WTC11 (cell line): ENCODE measurements around the gene CYP46A1. TPM values are rescaled to one million over a fixed set of nuclear protein-coding genes. Genes with fewer than 3 reads are reported as not detected.

Source experiments
- ATAC-seq: fragments of 200-7000 bp; cut with Tn5 transposase; 2 replicates; pipeline ENCODE4 v1.10.0; 2021; ENCODE audit warnings: mild to moderate bottlenecking, moderate library complexity
- CTCF ChIA-PET: fragments of 300-600 bp; sonication (Branson Sonifier 250); formaldehyde crosslinking; loops from one replicate; lab custom pipeline; 2021; ENCODE audit warnings: antibody characterized with exemption; lab: Charles Lee
- POLR2A ChIA-PET: fragments of 350-600 bp; sonication (Branson Sonifier 250); formaldehyde crosslinking; loops from one replicate; lab custom pipeline; 2021; ENCODE audit warnings: antibody characterized with exemption; lab: Charles Lee
- DNase-seq: peaks from one replicate; pipeline ENCODE4 v3.0.0; 2021; ENCODE audit warnings: low spot score
- H3K27ac Mint-ChIP-seq: 2 replicates; pipeline ENCODE4 v1.8.0; 2021; ENCODE audit warnings: mixed read lengths
- H3K27me3 Mint-ChIP-seq: 2 replicates; pipeline ENCODE4 v1.8.0; 2021; ENCODE audit warnings: low read depth, mild to moderate bottlenecking, moderate library complexity, mixed read lengths
- H3K36me3 Mint-ChIP-seq: 2 replicates; pipeline ENCODE4 v1.8.0; 2021; ENCODE audit warnings: mixed read lengths
- H3K4me1 Mint-ChIP-seq: 2 replicates; pipeline ENCODE4 v1.8.0; 2022; ENCODE audit warnings: mixed read lengths
- H3K4me3 Mint-ChIP-seq: 2 replicates; pipeline ENCODE4 v1.8.0; 2021; ENCODE audit warnings: mild to moderate bottlenecking, moderate library complexity, mixed read lengths
- H3K9me3 Mint-ChIP-seq: 2 replicates; pipeline ENCODE4 v1.8.0; 2021; ENCODE audit warnings: mixed read lengths
- ATF1 ChIP-seq: sonication (generic); formaldehyde crosslinking; IDR thresholded peaks from 2 replicates; pipeline ENCODE4 v1.8.1; 2023; ENCODE audit warnings: mild to moderate bottlenecking, moderate library complexity, missing genetic modification reagents
- CBFB ChIP-seq: sonication (generic); formaldehyde crosslinking; IDR thresholded peaks from 2 replicates; pipeline ENCODE4 v1.8.1; 2022; ENCODE audit warnings: mild to moderate bottlenecking, low read depth, missing genetic modification reagents
- CREM ChIP-seq: sonication (generic); formaldehyde crosslinking; IDR thresholded peaks from 2 replicates; pipeline ENCODE4 v1.8.1; 2022; ENCODE audit warnings: mild to moderate bottlenecking, missing genetic modification reagents, moderate library complexity
- E2F1 ChIP-seq: sonication (generic); formaldehyde crosslinking; IDR thresholded peaks from 2 replicates; pipeline ENCODE4 v1.8.0; 2022; ENCODE audit warnings: mild to moderate bottlenecking, missing genetic modification reagents
- E2F5 ChIP-seq: sonication (generic); formaldehyde crosslinking; IDR thresholded peaks from 2 replicates; pipeline ENCODE4 v1.8.1; 2022; ENCODE audit warnings: mild to moderate bottlenecking, moderate library complexity, missing genetic modification reagents
- FOXK1 ChIP-seq: sonication (generic); formaldehyde crosslinking; IDR thresholded peaks from 2 replicates; pipeline ENCODE4 v1.8.0; 2022; ENCODE audit warnings: mild to moderate bottlenecking, moderate library complexity, missing genetic modification reagents
- FOXP1 ChIP-seq: sonication (generic); formaldehyde crosslinking; IDR thresholded peaks from 2 replicates; pipeline ENCODE4 v1.8.0; 2022; ENCODE audit warnings: missing genetic modification reagents, mild to moderate bottlenecking, moderate library complexity, borderline replicate concordance
- FOXP4 ChIP-seq: sonication (generic); formaldehyde crosslinking; IDR thresholded peaks from 2 replicates; pipeline ENCODE4 v1.8.0; 2022; ENCODE audit warnings: mild to moderate bottlenecking, missing genetic modification reagents
- GRHL2 ChIP-seq: fragments of 250-450 bp; sonication (Bioruptor Pico); IDR thresholded peaks from 2 replicates; pipeline ENCODE4 v1.8.0; 2022; ENCODE audit warnings: mild to moderate bottlenecking, moderate library complexity; ENCODE audit not compliant: insufficient replicate concordance, severe bottlenecking
- IRF2 ChIP-seq: sonication (generic); formaldehyde crosslinking; IDR thresholded peaks from 2 replicates; pipeline ENCODE4 v1.8.0; 2022; ENCODE audit warnings: low read depth, missing genetic modification reagents, borderline replicate concordance
- NFYB ChIP-seq: sonication (generic); formaldehyde crosslinking; conservative IDR thresholded peaks from 2 replicates; pipeline ENCODE4 v1.8.0; 2022; ENCODE audit warnings: low read depth, missing genetic modification reagents
- NR3C1 ChIP-seq: sonication (generic); formaldehyde crosslinking; conservative IDR thresholded peaks from 2 replicates; pipeline ENCODE4 v1.8.1; 2023; ENCODE audit warnings: low read depth, mild to moderate bottlenecking, missing genetic modification reagents
- PREB ChIP-seq: sonication (generic); formaldehyde crosslinking; IDR thresholded peaks from 2 replicates; pipeline ENCODE4 v1.8.1; 2022; ENCODE audit warnings: mild to moderate bottlenecking, missing genetic modification reagents, moderate library complexity, borderline replicate concordance
- RORB ChIP-seq: fragments of 250-450 bp; sonication (Bioruptor Pico); IDR thresholded peaks from 2 replicates; pipeline ENCODE4 v1.9.0; 2021; ENCODE audit warnings: mild to moderate bottlenecking
- TEAD1 ChIP-seq: sonication (generic); formaldehyde crosslinking; IDR thresholded peaks from 2 replicates; pipeline ENCODE4 v1.8.0; 2022; ENCODE audit warnings: mild to moderate bottlenecking, missing genetic modification reagents
- USF1 ChIP-seq: sonication (generic); formaldehyde crosslinking; IDR thresholded peaks from 2 replicates; pipeline ENCODE4 v1.8.0; 2022; ENCODE audit warnings: mild to moderate bottlenecking, missing genetic modification reagents
- ZMAT4 ChIP-seq: fragments of 250-450 bp; sonication (Bioruptor Pico); IDR thresholded peaks from 2 replicates; pipeline ENCODE4 v1.9.0; 2021; ENCODE audit warnings: mild to moderate bottlenecking
- ZNF121 ChIP-seq: sonication (generic); formaldehyde crosslinking; IDR thresholded peaks from 2 replicates; pipeline ENCODE4 v1.8.0; 2023; ENCODE audit warnings: missing genetic modification reagents
- ZNF138 ChIP-seq: sonication (generic); formaldehyde crosslinking; conservative IDR thresholded peaks from 2 replicates; pipeline ENCODE4 v1.8.1; 2022; ENCODE audit warnings: mild to moderate bottlenecking, moderate library complexity, missing genetic modification reagents
- ZNF219 ChIP-seq: sonication (generic); formaldehyde crosslinking; IDR thresholded peaks from 2 replicates; pipeline ENCODE4 v1.8.0; 2023; ENCODE audit warnings: missing genetic modification reagents, mild to moderate bottlenecking, borderline replicate concordance
- ZNF232 ChIP-seq: sonication (generic); formaldehyde crosslinking; IDR thresholded peaks from 2 replicates; pipeline ENCODE4 v1.8.0; 2022; ENCODE audit warnings: mild to moderate bottlenecking, missing genetic modification reagents
- ZNF317 ChIP-seq: sonication (generic); formaldehyde crosslinking; IDR thresholded peaks from 2 replicates; pipeline ENCODE4 v1.8.1; 2023; ENCODE audit warnings: low read depth, mild to moderate bottlenecking, moderate library complexity, missing genetic modification reagents, borderline replicate concordance
- total RNA-seq: library from RNA; stranded (reverse); gene quantifications from 3 replicates; pipeline ENCODE4 v1.2.3, GENCODE V29; 2021

Gene CYP46A1
- total RNA-seq, 1 experiment from 2014 or later, result 0.77 TPM

- TF ChIP-seq PREB (CRISPR knock-in tag) (no peak), ZNF219 (CRISPR knock-in tag) (no peak), NFYB (peak; percentile 25; the same call in 1 of the 2 replicates), FOXP4 (CRISPR knock-in tag) (peak; percentile 66; the same call in 1 of the 2 replicates), USF1 (CRISPR knock-in tag) (no peak), ATF1 (no peak), E2F5 (no peak)
Observed at GRCh38 chr14:99659333-99659741, 24.8 kb upstream of the CYP46A1 start (continued).

- CTCF ChIA-PET, result interaction anchor here (0.6 kb wide), 1 partner anchor 67 kb away, joined by 3 read pairs; no protein-coding TSS in a partner anchor
- no peak for DNase-seq
- Mint-ChIP-seq H3K9me3 (no peaks in the 10 kb centered on the region), H3K27me3 (peaks cover 44% of the 10 kb centered on the region), H3K27ac (no peak overlapping the region), H3K4me1 (peaks cover 34% of the 10 kb centered on the region), H3K4me3 (peak overlapping the region; percentile 69), H3K36me3 (no peaks in the 10 kb centered on the region)
- no peak for ATAC-seq
- no peak for TF ChIP-seq USF1 (CRISPR knock-in tag)
- no peak for TF ChIP-seq GRHL2 (CRISPR knock-in tag)
- TF ChIP-seq FOXK1, result no peak
- TF ChIP-seq IRF2 (CRISPR knock-in tag), result no peak
- no peak for TF ChIP-seq ZNF317 (CRISPR knock-in tag)
- TF ChIP-seq ZMAT4, result no peak
- TF ChIP-seq E2F1 (CRISPR knock-in tag), result no peak
- no peak for TF ChIP-seq RORB
- no peak for TF ChIP-seq TEAD1 (CRISPR knock-in tag)
- TF ChIP-seq NR3C1 (CRISPR knock-in tag), result no peak
- TF ChIP-seq ZNF121 (CRISPR knock-in tag), result no peak
- TF ChIP-seq ZNF232, result no peak
- TF ChIP-seq CREM (CRISPR knock-in tag), result no peak
- no peak for TF ChIP-seq FOXP1 (CRISPR knock-in tag)
- no peak for TF ChIP-seq ZNF138 (CRISPR knock-in tag)
- no peak for TF ChIP-seq CBFB (CRISPR knock-in tag)
- POLR2A ChIA-PET, result no interaction called here
Observed at GRCh38 chr14:99660006-99660566, 24.0 kb upstream of the CYP46A1 start.
